K562 (cell line): ENCODE data around the gene SOX6. TPM values are rescaled to one million over a fixed set of nuclear protein-coding genes. Genes with fewer than 3 reads are reported as not detected.

Experiments
- ARID2 ChIP-seq: fragments of 450-650 bp; IDR thresholded peaks from 2 replicates; pipeline ENCODE4 v1.6.1; 2017; ENCODE audit warnings: antibody characterized with exemption, mild to moderate bottlenecking
- BCLAF1 ChIP-seq, 2 experiments: fragments of 450-650 bp in 1 of 2; IDR thresholded peaks; 2 replicates each; pipeline ENCODE4 v1.6.1; 2011 to 2017; ENCODE audit warnings: low read depth in 2 of 2, antibody characterized with exemption in 1 of 2, borderline replicate concordance in 1 of 2, low read length in 1 of 2, mild to moderate bottlenecking in 1 of 2, mixed read lengths in 1 of 2; ENCODE audit not compliant: control insufficient read depth in 1 of 2
- CBFA2T2 ChIP-seq: fragments of 450-650 bp; conservative IDR thresholded peaks from 2 replicates; pipeline ENCODE4 v1.6.1; 2017; ENCODE audit warnings: mild to moderate bottlenecking
- CC2D1A ChIP-seq: fragments of 450-650 bp; IDR thresholded peaks from 2 replicates; pipeline ENCODE4 v1.6.1; 2017; ENCODE audit warnings: mild to moderate bottlenecking
- CHAMP1 ChIP-seq: fragments of 450-650 bp; IDR thresholded peaks from 2 replicates; pipeline ENCODE4 v1.6.1; 2016; ENCODE audit warnings: mild to moderate bottlenecking
- FOXJ3 ChIP-seq: sonication (generic); formaldehyde crosslinking; IDR thresholded peaks from 2 replicates; pipeline ENCODE4 v1.4.0; 2020; ENCODE audit warnings: mild to moderate bottlenecking, missing genetic modification reagents
- FOXM1 ChIP-seq, 2 experiments: fragments of 450-650 bp in 1 of 2; sonication (generic) in 1 of 2; formaldehyde crosslinking in 1 of 2; IDR thresholded peaks; 2 replicates each; pipeline versions ENCODE4 v1.6.1 to v1.9.0; 2017 to 2022; ENCODE audit warnings: low read depth in 2 of 2, mild to moderate bottlenecking in 2 of 2, missing genetic modification reagents in 1 of 2, moderate library complexity in 1 of 2
- HDAC1 ChIP-seq, 2 experiments: fragments of 450-650 bp; IDR thresholded peaks; 2 replicates each; pipeline ENCODE4 v1.6.1; 2016 to 2017; ENCODE audit warnings: inconsistent platforms in 1 of 2, mild to moderate bottlenecking in 1 of 2, moderate library complexity in 1 of 2
- HMBOX1 ChIP-seq: sonication (generic); IDR thresholded peaks from 2 replicates; pipeline ENCODE4 v1.6.1; 2016
- ID3 ChIP-seq, 2 experiments: fragments of 250-450 bp in 1 of 2; fragments of 450-650 bp in 1 of 2; sonication (Bioruptor Pico) in 1 of 2; IDR thresholded peaks; 2 replicates each; pipeline versions ENCODE4 v1.6.1 to v1.8.0; 2016 to 2021; ENCODE audit warnings: mild to moderate bottlenecking in 2 of 2, moderate library complexity in 2 of 2, missing compliant biosample characterization in 1 of 2, missing genetic modification characterization in 1 of 2
- MYBL2 ChIP-seq, 2 experiments: fragments of 450-650 bp in 1 of 2; sonication (generic) in 1 of 2; formaldehyde crosslinking in 1 of 2; IDR thresholded peaks; 2 replicates each; pipeline versions ENCODE4 v1.6.1 to v1.8.1; 2017 to 2022; ENCODE audit warnings: borderline replicate concordance in 1 of 2, inconsistent platforms in 1 of 2, low read depth in 1 of 2, mild to moderate bottlenecking in 1 of 2, missing genetic modification reagents in 1 of 2, moderate library complexity in 1 of 2
- POLR2AphosphoS5 ChIP-seq: IDR thresholded peaks from 2 replicates; pipeline ENCODE4 v1.6.1; 2011; ENCODE audit warnings: mild to moderate bottlenecking, low read depth, low read length, moderate library complexity; ENCODE audit not compliant: control insufficient read depth, insufficient read depth
- SAFB2 ChIP-seq: fragments of 200-400 bp; formaldehyde crosslinking; IDR thresholded peaks from 2 replicates; pipeline ENCODE4 v1.6.1; 2018; ENCODE audit warnings: borderline replicate concordance, low read length, low read depth, moderate library complexity; ENCODE audit not compliant: severe bottlenecking
- SRSF1 ChIP-seq: fragments of 200-400 bp; formaldehyde crosslinking; IDR thresholded peaks from 2 replicates; pipeline ENCODE4 v1.6.1; 2017; ENCODE audit warnings: mild to moderate bottlenecking, low read depth, low read length, moderate library complexity
- TBP ChIP-seq: optimal IDR thresholded peaks from 2 replicates; pipeline ENCODE3; 2011; ENCODE audit warnings: low read depth, low read length, improper control_type of control experiment
- TEAD4 ChIP-seq, 2 experiments: sonication (generic) in 1 of 2; formaldehyde crosslinking in 1 of 2; IDR thresholded peaks; 2 replicates each; pipeline versions ENCODE4 v1.6.1 to v1.8.0; 2012 to 2022; ENCODE audit warnings: borderline replicate concordance in 1 of 2, inconsistent platforms in 1 of 2, low read length in 1 of 2, mild to moderate bottlenecking in 1 of 2, missing genetic modification reagents in 1 of 2
- ZNF644 ChIP-seq: fragments of 200-800 bp; sonication (Bioruptor generic); IDR thresholded peaks from 2 replicates; pipeline ENCODE4 v1.6.1; 2016; ENCODE audit warnings: low read depth, missing genetic modification characterization, missing compliant biosample characterization
- polyA plus RNA-seq, 8 experiments: library from polyadenylated mRNA; depleted of rRNA in 4 of 8; stranded (reverse) in 5 of 8; unstranded in 3 of 8; fragments of >200 nt; fragmentation: Nextera tagmentation in 2 of 8; fragmentation: Illumina TruSeq in 1 of 8; extraction: Ambion mirVana in 2 of 8; extraction: Trizol in 1 of 8; gene quantifications; 2 replicates each; pipeline versions ENCODE4 v1.2.1 to v1.2.3, GENCODE V29; 2011 to 2014; ENCODE audit warnings: inconsistent platforms in 1 of 8, missing spikeins in 1 of 8
- total RNA-seq, 7 experiments: library from RNA; depleted of rRNA in 6 of 7; stranded (reverse); fragments of >200 nt in 6 of 7; fragmentation: Illumina TruSeq in 2 of 7; extraction: Trizol in 2 of 7; gene quantifications; 2 replicates each; pipeline versions ENCODE4 v1.2.1 to v1.2.3, GENCODE V29; 2011 to 2021; ENCODE audit warnings: low replicate concordance in 1 of 7

The SOX6 gene
- total and polyA plus RNA-seq, 9 of the 15 experiments (the other 6 are each of a cell fraction or from before 2014, with no cell fraction given): 0.89 to 8.7 (median 5.7) TPM

GRCh38 chr11:16193897-16194381 lies 162.4 kb downstream of the SOX6 start (continued):
- TF ChIP-seq TEAD4 (IDR thresholded peaks at IDR 0.05; ENCODE audit: low read length) (peak; percentile 94), TEAD4 (CRISPR knock-in tag; IDR thresholded peaks at IDR 0.05; ENCODE audit: borderline replicate concordance) (no peak), SRSF1 (no peak), SAFB2 (no peak), POLR2AphosphoS5 (peak; percentile 46; the same call in 1 of the 2 replicates), ID3 (CRISPR knock-in tag; IDR thresholded peaks at IDR 0.05) (no peak), ID3 (tag; IDR thresholded peaks at IDR 0.05) (peak; percentile 96), TBP (no peak), FOXM1 (IDR thresholded peaks at IDR 0.05; ENCODE audit: low read depth) (peak; percentile 88; the same call in 1 of the 2 replicates), FOXM1 (CRISPR knock-in tag; IDR thresholded peaks at IDR 0.05; ENCODE audit: low read depth) (no peak), CHAMP1 (peak; percentile 95), CBFA2T2 (peak; percentile 86), FOXJ3 (CRISPR knock-in tag) (peak; percentile 63; the same call in 1 of the 2 replicates), CC2D1A (0 out of 2 replicates have a peak, but pooled peaks have one; percentile 33), BCLAF1 (IDR thresholded peaks at IDR 0.05; ENCODE audit: borderline replicate concordance in 1 of 2, control insufficient read depth in 1 of 2, low read depth in 2 of 2, low read length in 1 of 2) (no peak), ARID2 (no peak), ZNF644 (tag) (no peak), HDAC1 (IDR thresholded peaks at IDR 0.05) (peak in 1 of 2 experiments; percentile 74; a peak in 1 of 4 replicates), MYBL2 (IDR thresholded peaks at IDR 0.05; ENCODE audit: low read depth) (peak; percentile 75; the same call in 1 of the 2 replicates), MYBL2 (CRISPR knock-in tag; IDR thresholded peaks at IDR 0.05; ENCODE audit: borderline replicate concordance) (no peak), HMBOX1 (peak; percentile 72; the same call in 1 of the 2 replicates)
